Neural cell (in vitro differentiated cells): Measurements from ENCODE around the gene PILRA. TPM values are rescaled to one million over a fixed set of nuclear protein-coding genes. Genes with fewer than 3 reads are reported as not detected.

Source experiments
- H2AFZ ChIP-seq: fragments of 200-600, 300-800 bp; sonication (generic), shearing (Covaris generic); 2 replicates; pipeline ENCODE4 v1.6.0; 2014; ENCODE audit warnings: low read depth, mild to moderate bottlenecking, antibody characterized with exemption, low read length, moderate library complexity
- H3F3A ChIP-seq: fragments of 200-600 bp; shearing (Covaris generic); 2 replicates; pipeline ENCODE4 v1.6.1; 2016; ENCODE audit warnings: mild to moderate bottlenecking, moderate library complexity, mixed read lengths, antibody characterized with exemption, low read length; ENCODE audit not compliant: insufficient read depth, poor library complexity, severe bottlenecking
- H3K27ac ChIP-seq: fragments of 200-600, 300-800 bp; sonication (generic), shearing (Covaris generic); 2 replicates; pipeline ENCODE4 v1.5.1; 2014; ENCODE audit warnings: mild to moderate bottlenecking, low read length, moderate library complexity
- H3K27me3 ChIP-seq: fragments of 300-800, 200-600 bp; sonication (generic), shearing (Covaris generic); 2 replicates; pipeline ENCODE4 v1.6.0; 2014; ENCODE audit warnings: mild to moderate bottlenecking, low read depth, low read length, moderate library complexity; ENCODE audit not compliant: insufficient read depth
- H3K36me3 ChIP-seq: fragments of 300-800, 200-600 bp; sonication (generic), shearing (Covaris generic); 2 replicates; pipeline ENCODE4 v1.5.1; 2014; ENCODE audit warnings: mild to moderate bottlenecking, antibody characterized with exemption, low read length, moderate library complexity; ENCODE audit not compliant: insufficient read depth
- H3K4me2 ChIP-seq: fragments of 300-800, 200-600 bp; sonication (generic), shearing (Covaris generic); 2 replicates; pipeline ENCODE4 v1.6.0; 2014; ENCODE audit warnings: mild to moderate bottlenecking, low read length
- H3K4me3 ChIP-seq: fragments of 300-800, 200-600 bp; sonication (generic), shearing (Covaris generic); 2 replicates; pipeline ENCODE4 v1.5.1; 2014; ENCODE audit warnings: mild to moderate bottlenecking, low read length, moderate library complexity
- H3K79me2 ChIP-seq: fragments of 200-600 bp; shearing (Covaris generic); replicated peaks from 2 replicates; pipeline ENCODE4 v1.6.0; 2014; ENCODE audit warnings: mild to moderate bottlenecking, low read length, moderate library complexity; ENCODE audit not compliant: insufficient read depth
- H3K9ac ChIP-seq: fragments of 300-800, 200-600 bp; sonication (generic), shearing (Covaris generic); 2 replicates; pipeline ENCODE4 v1.6.1; 2016; ENCODE audit warnings: mild to moderate bottlenecking, low read length, mixed read lengths
- H3K9me2 ChIP-seq: fragments of 200-600 bp; shearing (Covaris generic); 2 replicates; pipeline ENCODE4 v1.6.1; 2016; ENCODE audit warnings: mild to moderate bottlenecking, low read length, mixed read lengths; ENCODE audit not compliant: insufficient read depth
- H3K9me3 ChIP-seq: fragments of 200-600, 300-800 bp; sonication (generic), shearing (Covaris generic); 2 replicates; pipeline ENCODE4 v1.6.1; 2016; ENCODE audit warnings: mild to moderate bottlenecking, mixed run types, low read length, moderate library complexity, mixed read lengths
- H4K20me1 ChIP-seq: fragments of 200-600 bp; shearing (Covaris generic); 2 replicates; pipeline ENCODE4 v1.6.1; 2016; ENCODE audit warnings: mild to moderate bottlenecking, mixed run types; ENCODE audit not compliant: insufficient read depth
- CTCF ChIP-seq: fragments of 450-650 bp; IDR thresholded peaks from 2 replicates; pipeline ENCODE4 v1.5.1; 2014; ENCODE audit warnings: antibody characterized with exemption, mild to moderate bottlenecking, moderate library complexity; ENCODE audit not compliant: poor library complexity, severe bottlenecking
- EP300 ChIP-seq: fragments of 450-650 bp; conservative IDR thresholded peaks from 2 replicates; pipeline ENCODE4 v1.6.1; 2014; ENCODE audit warnings: antibody characterized with exemption, mild to moderate bottlenecking, moderate library complexity; ENCODE audit not compliant: poor library complexity, severe bottlenecking
- EZH2 ChIP-seq: fragments of 200-600, 300-800 bp; shearing (Covaris generic), sonication (generic); IDR thresholded peaks from 2 replicates; pipeline ENCODE4 v1.6.1; 2014; ENCODE audit warnings: antibody characterized with exemption, low read length, borderline replicate concordance, mild to moderate bottlenecking; ENCODE audit not compliant: insufficient read depth, poor library complexity, severe bottlenecking
- MXI1 ChIP-seq: fragments of 450-650 bp; conservative IDR thresholded peaks from 2 replicates; pipeline ENCODE4 v1.6.1; 2014; ENCODE audit warnings: antibody characterized with exemption, mild to moderate bottlenecking; ENCODE audit not compliant: poor library complexity, severe bottlenecking
- POLR2AphosphoS5 ChIP-seq: IDR thresholded peaks from 2 replicates; pipeline ENCODE4 v1.6.1; 2012
- RAD21 ChIP-seq: fragments of 450-650 bp; conservative IDR thresholded peaks from 2 replicates; pipeline ENCODE4 v1.6.1; 2014; ENCODE audit warnings: antibody characterized with exemption, mild to moderate bottlenecking, moderate library complexity
- REST ChIP-seq: IDR thresholded peaks from 2 replicates; pipeline ENCODE4 v1.6.1; 2012; ENCODE audit warnings: borderline replicate concordance
- SMC3 ChIP-seq: fragments of 450-650 bp; conservative IDR thresholded peaks from 2 replicates; pipeline ENCODE4 v1.6.1; 2014; ENCODE audit warnings: antibody characterized with exemption, mild to moderate bottlenecking, moderate library complexity; ENCODE audit not compliant: poor library complexity
- TAF1 ChIP-seq: IDR thresholded peaks from 2 replicates; pipeline ENCODE4 v1.6.1; 2012; ENCODE audit warnings: low read depth
- polyA plus RNA-seq: library from polyadenylated mRNA; depleted of rRNA; stranded (reverse); fragments of >200 nt; gene quantifications from 2 replicates; pipeline ENCODE4 v1.2.3, GENCODE V29; 2014

Gene PILRA
- polyA plus RNA-seq, 1 donor from 2014 or later, result 23.7 TPM

GRCh38 chr7:100348805-100349204, 24.5 kb upstream of the PILRA start:
- H3K36me3 ChIP-seq, result no peaks in the 10 kb centered on the region
- H3K9me2 ChIP-seq, result no peaks in the 10 kb centered on the region
- no peak overlapping the region for H3K9ac ChIP-seq
- H3K79me2 ChIP-seq, result no peaks in the 10 kb centered on the region
- no peak overlapping the region for H3K4me2 ChIP-seq
- no peak overlapping the region for H3K4me3 ChIP-seq
- no peaks in the 10 kb centered on the region for H4K20me1 ChIP-seq
- no peaks in the 10 kb centered on the region for H3K27me3 ChIP-seq
- H3K9me3 ChIP-seq, result no peaks in the 10 kb centered on the region
- H3K27ac ChIP-seq, result no peak overlapping the region
- no peak overlapping the region for H2AFZ ChIP-seq
- H3F3A ChIP-seq, result no peaks in the 10 kb centered on the region
- TF ChIP-seq POLR2AphosphoS5, result no peak
- TF ChIP-seq CTCF, result no peak
- no peak for TF ChIP-seq SMC3
- TF ChIP-seq RAD21, result no peak
- TF ChIP-seq EZH2, result no peak
- TF ChIP-seq TAF1, result no peak
- TF ChIP-seq EP300, result no peak
- TF ChIP-seq REST, result no peak
- no peak for TF ChIP-seq MXI1

GRCh38 chr7:100349757-100350156, 23.5 kb upstream of the PILRA start:
- H2AFZ ChIP-seq, result no peak overlapping the region
- H4K20me1 ChIP-seq, result no peaks in the 10 kb centered on the region
- no peaks in the 10 kb centered on the region for H3F3A ChIP-seq
- no peaks in the 10 kb centered on the region for H3K9me3 ChIP-seq
- H3K79me2 ChIP-seq, result no peaks in the 10 kb centered on the region
- TF ChIP-seq POLR2AphosphoS5 (no peak), SMC3 (no peak)
- no peaks in the 10 kb centered on the region for H3K9me2 ChIP-seq
- no peaks in the 10 kb centered on the region for H3K36me3 ChIP-seq
- no peaks in the 10 kb centered on the region for H3K27me3 ChIP-seq
- H3K4me2 ChIP-seq, result no peak overlapping the region
- H3K9ac ChIP-seq, result no peak overlapping the region
- H3K27ac ChIP-seq, result no peak overlapping the region
- H3K4me3 ChIP-seq, result no peak overlapping the region

GRCh38 chr7:100351657-100352058, 21.6 kb upstream of the PILRA start:
- Histone ChIP-seq H3K79me2 (no peaks in the 10 kb centered on the region), H3K9me3 (no peaks in the 10 kb centered on the region), H3F3A (no peaks in the 10 kb centered on the region), H3K4me3 (no peak overlapping the region), H3K27ac (no peak overlapping the region), H3K9ac (no peak overlapping the region), H3K27me3 (no peaks in the 10 kb centered on the region), H3K9me2 (no peaks in the 10 kb centered on the region), H4K20me1 (no peaks in the 10 kb centered on the region), H3K36me3 (no peaks in the 10 kb centered on the region), H3K4me2 (no peak overlapping the region), H2AFZ (no peak overlapping the region)
- TF ChIP-seq SMC3, result no peak
- TF ChIP-seq RAD21, result no peak
- no peak for TF ChIP-seq EP300
- TF ChIP-seq MXI1, result no peak
- TF ChIP-seq REST, result no peak
- no peak for TF ChIP-seq POLR2AphosphoS5
- TF ChIP-seq CTCF, result no peak
- no peak for TF ChIP-seq TAF1
- TF ChIP-seq EZH2, result no peak
